KMS-11 (cell line): ENCODE measurements around the gene TP53INP2.
"Not testable (repeated sequence)": the region's sequence is repeated elsewhere in the genome, so short reads cannot be mapped to it uniquely, and the experiment has no call there.

Experiments used
- H2AFZ ChIP-seq: fragments of 200-600 bp; sonication (generic); 2 replicates; pipeline ENCODE4 v1.6.1; 2016; ENCODE audit warnings: antibody characterized with exemption, mixed run types, low read depth
- H3K27ac ChIP-seq: fragments of 200-600 bp; sonication (generic); 2 replicates; pipeline ENCODE4 v1.6.1; 2016; ENCODE audit warnings: mild to moderate bottlenecking, mixed run types
- H3K27me3 ChIP-seq: fragments of 200-600 bp; sonication (generic); 2 replicates; pipeline ENCODE4 v1.6.1; 2017; ENCODE audit warnings: mild to moderate bottlenecking, low read depth, mixed run types, moderate library complexity; ENCODE audit not compliant: insufficient read depth
- H3K36me3 ChIP-seq: fragments of 200-600 bp; sonication (generic); 2 replicates; pipeline ENCODE4 v1.6.1; 2017; ENCODE audit warnings: mild to moderate bottlenecking, mixed run types; ENCODE audit not compliant: insufficient read depth
- H3K4me1 ChIP-seq: fragments of 200-600 bp; sonication (generic); 2 replicates; pipeline ENCODE4 v1.6.1; 2016; ENCODE audit warnings: mild to moderate bottlenecking, low read depth, mixed run types; ENCODE audit not compliant: poor library complexity, severe bottlenecking
- H3K4me2 ChIP-seq: fragments of 200-600 bp; sonication (generic); 2 replicates; pipeline ENCODE4 v1.7.0; 2016; ENCODE audit warnings: mild to moderate bottlenecking, mixed run types
- H3K4me3 ChIP-seq: fragments of 200-600 bp; sonication (generic); IDR thresholded peaks from 2 replicates; pipeline ENCODE4 v1.6.1; 2017; ENCODE audit warnings: low read depth, low read length, mixed read lengths; ENCODE audit not compliant: insufficient read depth
- H3K79me2 ChIP-seq: fragments of 200-600 bp; sonication (generic); 2 replicates; pipeline ENCODE4 v1.6.1; 2016; ENCODE audit warnings: low read depth, mixed run types; ENCODE audit not compliant: insufficient read depth
- H3K9ac ChIP-seq: fragments of 200-600 bp; sonication (generic); 2 replicates; pipeline ENCODE4 v1.6.1; 2016; ENCODE audit warnings: mild to moderate bottlenecking, mixed run types
- H4K20me1 ChIP-seq: fragments of 200-600 bp; sonication (generic); 2 replicates; pipeline ENCODE4 v1.6.1; 2016; ENCODE audit warnings: mild to moderate bottlenecking, mixed run types; ENCODE audit not compliant: insufficient read depth
- CTCF ChIP-seq: fragments of 200-600 bp; sonication (generic); conservative IDR thresholded peaks from 2 replicates; pipeline ENCODE4 v1.6.1; 2017; ENCODE audit warnings: low read depth, mild to moderate bottlenecking, antibody characterized with exemption, low read length, moderate library complexity, mixed read lengths

Gene TP53INP2

GRCh38 chr20:34713194-34713943 is 9.2 kb downstream of the TP53INP2 start:
- Histone ChIP-seq H3K4me2 (no peak overlapping the region), H4K20me1 (no peaks in the 10 kb centered on the region), H2AFZ (no peak overlapping the region), H3K36me3 (no peaks in the 10 kb centered on the region), H3K4me1 (peaks cover 22% of the 10 kb centered on the region), H3K27ac (no peak overlapping the region), H3K4me3 (no peak overlapping the region), H3K9ac (no peak overlapping the region), H3K27me3 (no peaks in the 10 kb centered on the region), H3K79me2 (no peaks in the 10 kb centered on the region)
- no peak for TF ChIP-seq CTCF

- H3K27me3 ChIP-seq, H3K4me2 ChIP-seq, H2AFZ ChIP-seq, H3K27ac ChIP-seq, H4K20me1 ChIP-seq, H3K9ac ChIP-seq, H3K36me3 ChIP-seq, H3K4me3 ChIP-seq, H3K79me2 ChIP-seq: not testable (repeated sequence)
- peaks cover 26% of the 10 kb centered on the region for H3K4me1 ChIP-seq
Observed at GRCh38 chr20:34713944-34714515, 9.9 kb downstream of the TP53INP2 start.

- Histone ChIP-seq H3K36me3 (no peaks in the 10 kb centered on the region), H3K4me3 (no peak overlapping the region), H2AFZ (no peak overlapping the region), H3K9ac (no peak overlapping the region), H3K27ac (no peak overlapping the region), H4K20me1 (no peaks in the 10 kb centered on the region), H3K79me2 (no peaks in the 10 kb centered on the region), H3K4me2 (no peak overlapping the region), H3K4me1 (peaks cover 38% of the 10 kb centered on the region), H3K27me3 (no peaks in the 10 kb centered on the region)
- no peak for TF ChIP-seq CTCF
Observed at GRCh38 chr20:34715384-34715783, 11.2 kb downstream of the TP53INP2 start.

GRCh38 chr20:34716921-34717229 is 12.7 kb downstream of the TP53INP2 start:
- Histone ChIP-seq H3K27ac (no peak overlapping the region), H3K4me1 (peaks cover 49% of the 10 kb centered on the region), H3K9ac (no peak overlapping the region), H3K79me2 (no peaks in the 10 kb centered on the region), H3K4me3 (no peak overlapping the region), H2AFZ (no peak overlapping the region), H3K36me3 (no peaks in the 10 kb centered on the region), H3K4me2 (no peak overlapping the region), H4K20me1 (no peaks in the 10 kb centered on the region), H3K27me3 (no peaks in the 10 kb centered on the region)
- TF ChIP-seq CTCF: no peak
